Thyroid gland (tissue), 4 donors: ENCODE results near the gene EXOC3. TPM values are rescaled to one million over a fixed set of nuclear protein-coding genes. Genes with fewer than 3 reads are reported as not detected.
A peak's percentile ranks its signal among the peaks of the same experiment; 100 is the strongest.

Experiments
- DNase-seq, 2 donors: peaks; one replicate each; pipeline ENCODE4 v3.0.0-alpha.2; 2019
- H3K27ac ChIP-seq, 3 donors: fragments of 200-600 bp; sonication (generic); 1 replicate in 2 of 3; 2 replicates in 1 of 3; pipeline ENCODE4 v1.5.1; 2016 to 2019; ENCODE audit warnings: mild to moderate bottlenecking in 1 of 3, moderate library complexity in 1 of 3
- H3K27me3 ChIP-seq: fragments of 200-600 bp; sonication (generic); one replicate; pipeline ENCODE4 v1.5.1; 2019
- H3K36me3 ChIP-seq, 2 donors: fragments of 200-600 bp; sonication (generic); one replicate each; pipeline ENCODE4 v1.5.1; 2016 to 2019
- H3K4me1 ChIP-seq, 2 donors: fragments of 200-600 bp; sonication (generic); one replicate each; pipeline ENCODE4 v1.5.1; 2017 to 2019
- H3K4me3 ChIP-seq, 3 donors: fragments of 200-600 bp; sonication (generic); replicated peaks in 1 of 3; 1 replicate in 2 of 3; 2 replicates in 1 of 3; pipeline ENCODE4 v1.5.1; 2016; ENCODE audit warnings: mild to moderate bottlenecking in 1 of 3
- H3K9me3 ChIP-seq: fragments of 200-600 bp; sonication (generic); one replicate; pipeline ENCODE4 v1.5.1; 2017
- POLR2A ChIP-seq, 2 donors: fragments of 450-650 bp; IDR thresholded peaks; one replicate each; pipeline ENCODE4 v1.6.1; 2017; ENCODE audit warnings: antibody characterized with exemption in 2 of 2, mild to moderate bottlenecking in 2 of 2, moderate library complexity in 1 of 2
- WGBS, 2 donors: methylation state at CpG; one replicate each; pipeline ENCODE4 v1.1.5; 2017; 5-methylcytosine and 5-hydroxymethylcytosine counted together
- intact Hi-C: fragments of 100-400 bp; cut with DNase I; formaldehyde crosslinking; loops from one replicate; pipeline ENCODE4 v1.15.1; 2023
- total RNA-seq, 4 donors: library from RNA; depleted of rRNA; stranded (reverse); fragments of >200 nt; gene quantifications; one replicate each; pipeline ENCODE4 v1.2.3, GENCODE V29; 2016
- TF ChIP-seq, protein P1 (sequence below), 6 experiments: fragments of 200-600 bp in 3 of 6; fragments of 450-650 bp in 3 of 6; sonication (generic) in 3 of 6; IDR thresholded peaks; one replicate each; pipeline ENCODE4 v1.5.1; 2016 to 2019; ENCODE audit warnings: antibody characterized with exemption in 6 of 6, mild to moderate bottlenecking in 2 of 6, inconsistent platforms in 1 of 6, moderate library complexity in 1 of 6

EXOC3 gene
- total RNA-seq, 4 donors from 2014 or later: 39.7 to 49.6 (median 45.0) TPM

GRCh38 chr5:464843-465590 is 22.0 kb downstream of the EXOC3 start:
- peaks cover 39 to 45% of the 10 kb centered on the region in 2 donors for H3K36me3 ChIP-seq

GRCh38 chr5:465591-466403 is 22.8 kb downstream of the EXOC3 start:
- H3K36me3 ChIP-seq: peaks cover 37 to 41% of the 10 kb centered on the region in 2 donors
- DNase-seq: peak in 1 of 2 donors; percentile 1
- intact Hi-C loops: no loop called here

More at GRCh38 chr5:464843-465590, 22.0 kb downstream of the EXOC3 start:
- TF ChIP-seq, protein P1, sequence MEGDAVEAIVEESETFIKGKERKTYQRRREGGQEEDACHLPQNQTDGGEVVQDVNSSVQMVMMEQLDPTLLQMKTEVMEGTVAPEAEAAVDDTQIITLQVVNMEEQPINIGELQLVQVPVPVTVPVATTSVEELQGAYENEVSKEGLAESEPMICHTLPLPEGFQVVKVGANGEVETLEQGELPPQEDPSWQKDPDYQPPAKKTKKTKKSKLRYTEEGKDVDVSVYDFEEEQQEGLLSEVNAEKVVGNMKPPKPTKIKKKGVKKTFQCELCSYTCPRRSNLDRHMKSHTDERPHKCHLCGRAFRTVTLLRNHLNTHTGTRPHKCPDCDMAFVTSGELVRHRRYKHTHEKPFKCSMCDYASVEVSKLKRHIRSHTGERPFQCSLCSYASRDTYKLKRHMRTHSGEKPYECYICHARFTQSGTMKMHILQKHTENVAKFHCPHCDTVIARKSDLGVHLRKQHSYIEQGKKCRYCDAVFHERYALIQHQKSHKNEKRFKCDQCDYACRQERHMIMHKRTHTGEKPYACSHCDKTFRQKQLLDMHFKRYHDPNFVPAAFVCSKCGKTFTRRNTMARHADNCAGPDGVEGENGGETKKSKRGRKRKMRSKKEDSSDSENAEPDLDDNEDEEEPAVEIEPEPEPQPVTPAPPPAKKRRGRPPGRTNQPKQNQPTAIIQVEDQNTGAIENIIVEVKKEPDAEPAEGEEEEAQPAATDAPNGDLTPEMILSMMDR (IDR thresholded peaks at IDR 0.05): no peak
- no peak for TF ChIP-seq POLR2A (IDR thresholded peaks at IDR 0.05)
- H3K27ac ChIP-seq: no peak overlapping the region
- H3K27me3 ChIP-seq: no peaks in the 10 kb centered on the region
- no peak overlapping the region for H3K4me3 ChIP-seq
- 94 to 95% methylated on average over 44 to 54 of the region's 63 CpGs for WGBS, 2 donors
- DNase-seq: peak in 1 of 2 donors; percentile 2
- H3K4me1 ChIP-seq: no peaks in the 10 kb centered on the region
- intact Hi-C loops: no loop called here
- no peaks in the 10 kb centered on the region for H3K9me3 ChIP-seq

GRCh38 chr5:466661-467310 is 23.8 kb downstream of the EXOC3 start:
- intact Hi-C loops: no loop called here
- Histone ChIP-seq H3K27ac (no peak overlapping the region), H3K4me1 (peaks cover 3 to 10% of the 10 kb centered on the region in 2 donors), H3K36me3 (peaks cover 35 to 39% of the 10 kb centered on the region in 2 donors), H3K9me3 (no peaks in the 10 kb centered on the region), H3K4me3 (no peak overlapping the region), H3K27me3 (no peaks in the 10 kb centered on the region)
- TF ChIP-seq, protein P1 (IDR thresholded peaks at IDR 0.05): no peak
- no peak for TF ChIP-seq POLR2A (IDR thresholded peaks at IDR 0.05)
- DNase-seq: peak; percentile 0 to 2
- WGBS, 2 donors: 95 to 97% methylated on average over 23 to 25 of the region's 30 CpGs

More at GRCh38 chr5:465591-466403, 22.8 kb downstream of the EXOC3 start:
- Histone ChIP-seq H3K27ac (no peak overlapping the region), H3K4me3 (no peak overlapping the region), H3K4me1 (no peaks in the 10 kb centered on the region), H3K27me3 (no peaks in the 10 kb centered on the region), H3K9me3 (no peaks in the 10 kb centered on the region)
- 91 to 97% methylated on average over 16 to 20 of the region's 29 CpGs for WGBS, 2 donors
- no peak for TF ChIP-seq POLR2A (IDR thresholded peaks at IDR 0.05)
- TF ChIP-seq, protein P1 (IDR thresholded peaks at IDR 0.05): no peak

- Histone ChIP-seq H3K9me3 (no peaks in the 10 kb centered on the region), H3K27ac (no peak overlapping the region), H3K4me1 (peaks cover 10 to 16% of the 10 kb centered on the region in 2 donors), H3K4me3 (no peak overlapping the region), H3K36me3 (peaks cover 23% of the 10 kb centered on the region in 2 donors), H3K27me3 (no peaks in the 10 kb centered on the region)
- peak in 1 of 2 donors; percentile 0 for DNase-seq
- TF ChIP-seq, protein P1 (IDR thresholded peaks at IDR 0.05): no peak
- TF ChIP-seq POLR2A (IDR thresholded peaks at IDR 0.05): no peak
- intact Hi-C loops: no loop called here
- 75 to 99% methylated on average over 4 to 5 of the region's 6 CpGs for WGBS, 2 donors
Measured at GRCh38 chr5:468401-468800, 25.4 kb downstream of the EXOC3 start.
